ENCODE data around the gene MATCAP1.

MATCAP1 gene

GRCh38 chr16:67209565-67209964 is 25.8 kb upstream of the MATCAP1 start:
- Histone ChIP-seq H3K4me1 (ENCODE audit: control insufficient read depth, low read length) (no peaks in the 10 kb centered on the region), H3F3A (ENCODE audit: control insufficient read depth, insufficient read depth) (no peaks in the 10 kb centered on the region), H4K20me1 (ENCODE audit: control insufficient read depth, insufficient read depth, low read depth, low read length) (no peaks in the 10 kb centered on the region), H3K4me3 (ENCODE audit: low read length) (no peak overlapping the region), H3K36me3 (ENCODE audit: control insufficient read depth, low read length) (no peaks in the 10 kb centered on the region), H3K27me3 (ENCODE audit: control insufficient read depth, low read length) (peaks cover 3% of the 10 kb centered on the region; the same call in 1 of the 2 replicates), H3K4me2 (ENCODE audit: low read length) (no peak overlapping the region), H3K79me2 (ENCODE audit: control insufficient read depth, low read length) (no peaks in the 10 kb centered on the region), H3K27ac (ENCODE audit: low read depth, low read length) (no peak overlapping the region), H3K9me2 (replicated peaks; ENCODE audit: control insufficient read depth, low read length) (no peaks in the 10 kb centered on the region), H3K9me3 (ENCODE audit: control insufficient read depth, insufficient read depth, low read length) (no peaks in the 10 kb centered on the region)
- TF ChIP-seq EZH2phosphoT487 (IDR thresholded peaks at IDR 0.05; ENCODE audit: borderline replicate concordance, low read length), result no peak
- TF ChIP-seq, protein P1, sequence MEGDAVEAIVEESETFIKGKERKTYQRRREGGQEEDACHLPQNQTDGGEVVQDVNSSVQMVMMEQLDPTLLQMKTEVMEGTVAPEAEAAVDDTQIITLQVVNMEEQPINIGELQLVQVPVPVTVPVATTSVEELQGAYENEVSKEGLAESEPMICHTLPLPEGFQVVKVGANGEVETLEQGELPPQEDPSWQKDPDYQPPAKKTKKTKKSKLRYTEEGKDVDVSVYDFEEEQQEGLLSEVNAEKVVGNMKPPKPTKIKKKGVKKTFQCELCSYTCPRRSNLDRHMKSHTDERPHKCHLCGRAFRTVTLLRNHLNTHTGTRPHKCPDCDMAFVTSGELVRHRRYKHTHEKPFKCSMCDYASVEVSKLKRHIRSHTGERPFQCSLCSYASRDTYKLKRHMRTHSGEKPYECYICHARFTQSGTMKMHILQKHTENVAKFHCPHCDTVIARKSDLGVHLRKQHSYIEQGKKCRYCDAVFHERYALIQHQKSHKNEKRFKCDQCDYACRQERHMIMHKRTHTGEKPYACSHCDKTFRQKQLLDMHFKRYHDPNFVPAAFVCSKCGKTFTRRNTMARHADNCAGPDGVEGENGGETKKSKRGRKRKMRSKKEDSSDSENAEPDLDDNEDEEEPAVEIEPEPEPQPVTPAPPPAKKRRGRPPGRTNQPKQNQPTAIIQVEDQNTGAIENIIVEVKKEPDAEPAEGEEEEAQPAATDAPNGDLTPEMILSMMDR (IDR thresholded peaks at IDR 0.05; ENCODE audit: low read depth, low read length, poor library complexity, severe bottlenecking), result no peak

GRCh38 chr16:67208154-67208896 is 24.6 kb upstream of the MATCAP1 start:
- H3F3A ChIP-seq (ENCODE audit: control insufficient read depth, insufficient read depth), result no peaks in the 10 kb centered on the region; the same call in 1 of the 2 replicates
- H3K79me2 ChIP-seq (ENCODE audit: control insufficient read depth, low read length), result no peaks in the 10 kb centered on the region
- peaks cover 10% of the 10 kb centered on the region for H3K36me3 ChIP-seq (ENCODE audit: control insufficient read depth, low read length)
- H3K27me3 ChIP-seq (ENCODE audit: control insufficient read depth, low read length), result peaks cover 3% of the 10 kb centered on the region; the same call in 1 of the 2 replicates
- no peak for TF ChIP-seq EZH2phosphoT487 (IDR thresholded peaks at IDR 0.05; ENCODE audit: borderline replicate concordance, low read length)
- TF ChIP-seq, protein P1 (IDR thresholded peaks at IDR 0.05; ENCODE audit: low read depth, low read length, poor library complexity, severe bottlenecking), result no peak
- H4K20me1 ChIP-seq (ENCODE audit: control insufficient read depth, insufficient read depth, low read depth, low read length), result no peaks in the 10 kb centered on the region
- no peaks in the 10 kb centered on the region for H3K4me1 ChIP-seq (ENCODE audit: control insufficient read depth, low read length)
- H3K9me3 ChIP-seq (ENCODE audit: control insufficient read depth, insufficient read depth, low read length), result no peaks in the 10 kb centered on the region
- no peaks in the 10 kb centered on the region for H3K9me2 ChIP-seq (replicated peaks; ENCODE audit: control insufficient read depth, low read length)
- H3K27ac ChIP-seq (ENCODE audit: low read depth, low read length), result no peak overlapping the region
- no peak overlapping the region for H3K4me2 ChIP-seq (ENCODE audit: low read length)
- no peak overlapping the region for H3K4me3 ChIP-seq (ENCODE audit: low read length)

DNA sequence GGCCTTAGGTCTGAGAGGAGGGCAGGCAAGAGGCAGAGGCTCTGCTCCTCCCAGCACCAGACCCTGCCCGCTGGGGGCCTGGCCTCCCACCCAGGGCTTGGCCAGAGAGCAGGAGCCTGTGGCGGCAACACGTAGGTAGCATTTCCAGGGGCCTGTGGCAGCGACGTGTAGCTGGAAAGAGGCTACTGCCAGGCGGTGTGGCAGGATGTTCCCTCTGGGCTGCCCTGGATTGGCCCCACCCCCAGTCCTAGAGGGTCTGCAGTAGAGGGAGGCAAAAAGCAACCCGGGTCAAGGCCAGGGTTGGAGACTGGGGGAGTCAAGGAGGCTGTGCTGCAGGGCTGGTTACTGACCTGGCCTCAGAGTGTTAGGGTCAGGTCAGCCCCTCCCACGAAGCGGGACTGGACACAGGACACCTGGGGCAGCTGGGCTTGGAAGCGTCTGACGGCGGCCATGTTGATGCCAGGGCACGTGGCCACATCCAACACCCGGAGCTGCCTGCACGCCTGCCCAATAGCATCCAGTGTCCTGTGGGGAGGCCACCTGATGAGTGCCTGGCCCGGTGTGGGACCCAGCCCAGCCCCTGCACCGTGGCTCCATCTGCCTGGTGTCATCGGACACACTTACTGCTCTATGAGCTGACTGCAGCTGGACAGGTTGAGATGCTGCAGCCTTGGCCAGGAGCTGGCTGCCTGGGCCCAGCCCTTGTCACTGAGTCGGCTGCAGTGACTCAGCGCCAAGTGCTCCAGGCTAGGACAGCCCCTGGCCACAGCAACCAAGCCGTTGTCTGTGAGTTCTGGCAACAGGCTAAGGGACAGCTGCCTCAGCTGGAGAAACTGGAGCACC is 23.7 kb upstream of the MATCAP1 start:
- H3K36me3 ChIP-seq (ENCODE audit: control insufficient read depth, low read length), result peaks cover 18% of the 10 kb centered on the region
- H3K4me3 ChIP-seq (ENCODE audit: low read length), result no peak overlapping the region
- TF ChIP-seq, protein P1 (IDR thresholded peaks at IDR 0.05; ENCODE audit: low read depth, low read length, poor library complexity, severe bottlenecking), result no peak
- no peak for TF ChIP-seq EZH2phosphoT487 (IDR thresholded peaks at IDR 0.05; ENCODE audit: borderline replicate concordance, low read length)
- H3F3A ChIP-seq (ENCODE audit: control insufficient read depth, insufficient read depth), result no peaks in the 10 kb centered on the region; the same call in 1 of the 2 replicates
- H3K4me1 ChIP-seq (ENCODE audit: control insufficient read depth, low read length), result no peaks in the 10 kb centered on the region
- peaks cover 3% of the 10 kb centered on the region; the same call in 1 of the 2 replicates for H3K27me3 ChIP-seq (ENCODE audit: control insufficient read depth, low read length)
- H3K9me3 ChIP-seq (ENCODE audit: control insufficient read depth, insufficient read depth, low read length), result no peaks in the 10 kb centered on the region
- H3K9me2 ChIP-seq (replicated peaks; ENCODE audit: control insufficient read depth, low read length), result no peaks in the 10 kb centered on the region
- H3K27ac ChIP-seq (ENCODE audit: low read depth, low read length), result no peak overlapping the region
- H4K20me1 ChIP-seq (ENCODE audit: control insufficient read depth, insufficient read depth, low read depth, low read length), result no peaks in the 10 kb centered on the region
- H3K4me2 ChIP-seq (ENCODE audit: low read length), result no peak overlapping the region
- no peaks in the 10 kb centered on the region for H3K79me2 ChIP-seq (ENCODE audit: control insufficient read depth, low read length)
